KOPT-K1 (cell line): ENCODE results near the gene C1QTNF5.
A peak's percentile ranks its signal among the peaks of the same experiment; 100 is the strongest.

ENCODE experiments used
- H3K27ac ChIP-seq: fragments of 200-600 bp; sonication (generic); 2 replicates; pipeline ENCODE4 v1.5.1; 2016; ENCODE audit warnings: antibody characterized with exemption, mild to moderate bottlenecking, low read depth, low read length; ENCODE audit not compliant: poor library complexity, severe bottlenecking
- H3K36me3 ChIP-seq: fragments of 200-600 bp; sonication (generic); 2 replicates; pipeline ENCODE4 v1.5.1; 2017; ENCODE audit warnings: antibody characterized with exemption, mild to moderate bottlenecking, low read length, moderate library complexity; ENCODE audit not compliant: insufficient read depth
- H3K9me3 ChIP-seq: fragments of 200-600 bp; sonication (generic); 2 replicates; pipeline ENCODE4 v1.5.1; 2017; ENCODE audit warnings: antibody characterized with exemption, low read length, mild to moderate bottlenecking; ENCODE audit not compliant: insufficient read depth, poor library complexity, severe bottlenecking

Gene C1QTNF5

DNA sequence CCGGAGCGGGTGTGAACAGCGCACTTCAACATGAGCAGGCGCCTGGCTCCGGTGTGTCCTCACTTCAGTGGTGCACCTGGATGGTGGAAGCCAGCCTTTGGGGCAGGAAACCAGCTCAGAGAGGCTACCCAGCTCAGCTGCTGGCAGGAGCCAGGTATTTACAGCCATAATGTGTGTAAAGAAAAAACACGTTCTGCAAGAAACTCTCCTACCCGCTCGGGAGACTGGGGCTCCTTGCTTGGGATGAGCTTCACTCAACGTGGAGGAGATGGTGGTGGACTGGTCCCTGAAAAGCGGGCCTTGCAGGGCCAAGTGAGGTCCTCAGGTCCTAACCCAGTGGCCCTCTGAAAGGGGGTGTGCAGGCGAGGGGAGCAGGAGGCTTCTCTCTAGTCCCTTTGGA lies 31.3 kb downstream of the C1QTNF5 start:
- Histone ChIP-seq H3K36me3 (peaks cover 27% of the 10 kb centered on the region; the same call in 1 of the 2 replicates), H3K9me3 (no peaks in the 10 kb centered on the region), H3K27ac (no peak overlapping the region)

DNA sequence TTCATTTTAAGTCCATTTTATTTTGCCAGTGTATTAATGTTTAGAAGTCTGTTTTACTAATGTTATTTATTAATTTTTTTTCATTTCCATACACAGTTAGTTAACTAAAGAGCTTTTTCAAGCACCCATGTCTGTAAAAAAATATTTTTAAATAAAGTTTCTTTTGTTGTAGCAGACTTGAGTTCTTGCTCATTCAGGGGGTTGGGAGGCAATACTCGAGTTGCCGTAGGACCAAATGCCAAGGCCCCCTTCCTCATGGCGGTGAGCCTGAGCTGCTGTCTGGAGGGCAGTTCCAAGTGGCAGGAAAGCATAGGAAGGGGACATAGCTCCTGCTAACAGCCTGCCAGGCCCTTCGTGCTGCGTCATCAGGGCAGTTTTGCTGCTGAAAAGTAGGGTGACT lies 32.7 kb downstream of the C1QTNF5 start:
- H3K36me3 ChIP-seq = peaks cover 42% of the 10 kb centered on the region
- H3K27ac ChIP-seq = no peak overlapping the region
- H3K9me3 ChIP-seq = no peaks in the 10 kb centered on the region

DNA sequence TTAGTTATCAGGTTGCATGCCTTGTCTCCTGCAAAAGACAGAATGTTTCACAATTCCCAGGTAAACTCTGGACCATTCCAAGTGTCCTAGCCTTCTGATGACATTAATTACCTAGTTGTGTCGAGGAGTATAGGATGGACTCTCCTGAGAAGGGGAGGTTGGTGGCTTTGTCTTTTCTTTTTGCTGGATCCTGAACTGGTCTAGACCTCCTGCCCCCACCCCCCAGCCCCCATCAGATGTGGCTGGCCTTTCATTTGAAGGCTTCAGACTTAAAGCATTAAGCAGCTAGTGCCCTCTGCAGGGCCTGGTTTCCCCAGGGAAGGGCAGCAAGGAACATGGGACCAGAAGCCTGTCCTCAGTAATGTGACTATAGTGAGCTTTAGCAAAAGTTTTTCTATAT lies 33.5 kb downstream of the C1QTNF5 start:
- Histone ChIP-seq H3K9me3 (no peaks in the 10 kb centered on the region), H3K36me3 (peaks cover 49% of the 10 kb centered on the region), H3K27ac (peak overlapping the region; percentile 63)

DNA sequence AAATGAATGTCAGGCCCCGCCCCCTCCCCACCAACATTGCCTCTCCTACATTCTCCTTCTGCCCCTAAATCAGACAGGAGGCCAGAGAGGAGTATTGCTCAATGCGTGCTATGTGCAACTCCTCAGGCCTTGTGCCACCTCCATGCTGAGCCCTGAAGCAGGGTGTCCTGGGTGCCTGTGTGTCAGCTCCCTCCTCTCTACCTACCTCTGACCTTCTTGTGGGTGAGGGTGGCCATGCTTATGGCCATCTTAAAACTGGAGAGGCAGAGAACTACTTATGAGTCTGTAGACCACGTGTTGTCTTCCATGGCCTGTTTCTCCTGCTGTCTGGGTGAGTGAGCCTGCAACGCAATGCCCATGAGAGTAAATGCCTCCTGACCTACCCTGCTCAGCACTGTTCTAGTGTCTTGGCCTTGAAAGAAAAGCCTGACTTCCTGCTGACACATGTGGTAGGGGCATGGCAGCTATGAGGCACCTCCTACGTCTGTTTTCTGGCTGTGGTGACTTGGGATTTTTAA lies 34.3 kb downstream of the C1QTNF5 start:
- H3K27ac ChIP-seq = peak overlapping the region; percentile 63
- no peaks in the 10 kb centered on the region for H3K9me3 ChIP-seq
- peaks cover 57% of the 10 kb centered on the region for H3K36me3 ChIP-seq

DNA sequence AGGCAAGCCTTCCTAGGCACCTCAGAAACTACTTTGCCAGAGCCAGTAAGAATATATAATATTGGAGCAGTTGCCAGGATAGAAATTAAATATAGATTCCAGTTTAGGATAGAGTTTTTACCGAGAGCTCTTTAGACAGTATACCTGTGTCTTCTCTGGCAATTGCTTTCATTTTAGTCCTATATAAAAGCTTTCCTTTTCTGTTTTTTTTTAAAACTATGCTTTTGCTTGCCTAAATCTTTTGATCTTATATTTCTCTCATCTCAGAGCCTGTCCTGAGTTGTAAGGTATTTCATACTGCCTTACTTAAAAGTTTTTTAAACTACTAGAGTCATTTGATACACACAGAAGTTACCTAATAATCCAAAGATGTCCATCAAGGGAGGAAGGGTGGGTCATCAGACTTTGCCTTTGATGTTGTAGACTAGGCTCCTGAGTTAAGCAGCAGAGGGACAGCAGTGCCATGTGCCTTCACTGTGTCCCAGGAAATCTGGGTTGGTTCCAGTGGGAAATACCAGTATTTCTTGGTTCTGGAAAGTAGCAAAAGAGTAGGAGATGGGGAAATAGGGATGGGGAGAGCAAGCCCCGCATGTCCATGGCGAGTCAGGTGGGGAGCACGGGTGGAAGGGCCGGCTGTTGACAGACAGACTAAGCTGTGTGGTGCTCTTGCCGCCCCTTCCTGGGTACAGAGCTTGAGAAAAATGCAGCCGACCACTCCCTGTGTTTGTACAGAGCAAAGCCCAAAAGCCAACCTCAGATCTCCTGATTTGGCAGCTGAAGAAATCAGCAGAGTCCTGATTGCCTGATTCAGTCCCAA lies 34.9 kb downstream of the C1QTNF5 start:
- Histone ChIP-seq H3K36me3 (peaks cover 63% of the 10 kb centered on the region), H3K27ac (peak overlapping the region; percentile 63), H3K9me3 (no peaks in the 10 kb centered on the region)

DNA sequence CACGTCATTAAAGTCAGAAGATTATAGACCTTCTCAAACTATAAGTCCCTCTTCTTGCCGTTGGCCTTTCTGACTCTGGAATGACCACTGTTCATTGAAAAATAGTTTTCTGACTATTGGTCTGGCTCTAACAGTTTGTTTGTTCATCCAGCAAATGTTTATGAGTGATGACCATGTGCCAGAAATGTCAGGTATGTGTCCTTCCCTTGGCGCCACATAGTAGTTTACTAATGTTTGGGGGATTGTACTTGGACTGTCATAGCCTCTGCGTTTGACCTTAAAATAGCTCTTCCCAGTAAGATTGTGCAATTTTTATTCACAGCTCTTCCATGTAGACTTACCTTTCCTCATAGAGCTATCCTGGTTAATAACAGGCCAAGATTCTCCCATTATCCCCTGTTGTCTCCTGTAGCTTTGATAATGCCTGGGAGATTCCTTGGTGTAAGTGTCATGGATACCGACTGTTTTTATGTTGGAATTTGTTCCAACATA lies 37.4 kb downstream of the C1QTNF5 start:
- H3K36me3 ChIP-seq = peaks cover 76% of the 10 kb centered on the region

DNA sequence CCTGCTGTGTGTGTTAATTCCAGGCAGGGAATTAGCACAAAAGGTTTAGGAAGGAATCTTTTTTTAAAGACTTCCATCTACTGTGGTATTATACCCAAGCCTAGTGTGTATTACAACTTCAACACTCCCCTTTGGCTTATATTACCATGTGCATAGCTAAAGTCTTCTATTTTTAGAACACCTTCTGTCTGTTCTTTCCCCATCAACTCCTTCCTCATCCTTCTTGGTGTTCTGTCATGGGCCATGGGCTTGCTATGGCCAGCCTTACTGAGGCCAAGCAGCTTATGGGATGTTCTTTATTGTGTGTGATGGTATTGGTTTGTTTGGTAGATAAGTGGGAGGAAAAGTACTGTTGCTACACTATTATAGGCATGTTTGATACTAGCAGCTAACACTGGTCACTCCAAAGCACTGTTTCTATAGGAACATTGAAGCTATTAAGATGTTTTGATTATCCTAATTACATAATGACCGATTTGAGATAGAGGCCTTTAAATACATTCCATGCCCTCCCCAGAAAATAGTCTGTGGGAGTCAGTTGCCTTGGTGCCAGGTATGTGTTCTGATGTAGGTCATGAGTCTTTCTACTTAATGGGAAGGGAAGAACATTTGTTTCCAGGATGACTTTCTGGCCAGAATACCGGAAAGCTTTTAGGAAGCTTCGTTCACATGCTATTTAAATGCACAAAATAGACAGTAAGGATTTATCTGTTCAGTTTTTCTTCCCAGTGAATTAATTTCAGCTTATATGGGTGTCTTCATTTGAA lies 40.3 kb downstream of the C1QTNF5 start:
- H3K36me3 ChIP-seq = peaks cover 90% of the 10 kb centered on the region
- H3K27ac ChIP-seq = no peak overlapping the region
- H3K9me3 ChIP-seq = no peaks in the 10 kb centered on the region

More for the DNA sequence above, 37.4 kb downstream of the C1QTNF5 start:
- H3K9me3 ChIP-seq = no peaks in the 10 kb centered on the region
- H3K27ac ChIP-seq = no peak overlapping the region

DNA sequence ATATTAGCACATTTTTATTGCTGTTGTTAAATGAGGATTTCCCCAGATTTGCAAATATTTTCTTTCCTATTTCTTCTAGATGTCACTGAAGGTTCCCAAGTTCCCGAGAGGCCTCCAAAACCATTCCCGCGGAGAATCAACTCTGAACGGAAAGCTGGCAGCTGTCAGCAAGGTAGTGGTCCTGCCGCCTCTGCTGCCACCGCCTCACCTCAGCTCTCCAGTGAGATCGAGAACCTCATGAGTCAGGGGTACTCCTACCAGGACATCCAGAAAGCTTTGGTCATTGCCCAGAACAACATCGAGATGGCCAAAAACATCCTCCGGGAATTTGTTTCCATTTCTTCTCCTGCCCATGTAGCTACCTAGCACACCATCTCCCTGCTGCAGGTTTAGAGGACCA lies 41.3 kb downstream of the C1QTNF5 start:
- H3K27ac ChIP-seq = no peak overlapping the region
- peaks cover 84% of the 10 kb centered on the region for H3K36me3 ChIP-seq
- no peaks in the 10 kb centered on the region for H3K9me3 ChIP-seq

DNA sequence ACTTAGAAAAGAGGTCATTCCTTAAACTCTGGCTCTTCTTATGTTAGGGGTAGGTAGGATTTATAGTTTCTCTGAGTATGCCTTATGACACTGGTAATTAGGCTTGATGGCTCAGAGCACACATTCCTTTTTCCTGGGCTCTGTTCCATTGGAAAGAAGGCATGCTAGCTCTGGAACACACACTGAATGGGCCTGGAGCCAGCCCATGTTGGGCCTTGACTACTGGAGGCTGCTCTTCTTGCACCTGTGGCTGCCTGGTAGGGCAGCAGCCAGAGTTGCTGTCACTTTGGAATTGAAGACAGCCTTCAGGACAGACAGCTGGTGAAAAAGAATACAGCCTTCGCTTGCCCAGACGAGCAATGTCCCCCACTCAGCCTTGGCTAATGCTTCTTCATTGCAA lies 42.0 kb downstream of the C1QTNF5 start:
- Histone ChIP-seq H3K36me3 (peaks cover 78% of the 10 kb centered on the region), H3K9me3 (no peaks in the 10 kb centered on the region), H3K27ac (no peak overlapping the region)

DNA sequence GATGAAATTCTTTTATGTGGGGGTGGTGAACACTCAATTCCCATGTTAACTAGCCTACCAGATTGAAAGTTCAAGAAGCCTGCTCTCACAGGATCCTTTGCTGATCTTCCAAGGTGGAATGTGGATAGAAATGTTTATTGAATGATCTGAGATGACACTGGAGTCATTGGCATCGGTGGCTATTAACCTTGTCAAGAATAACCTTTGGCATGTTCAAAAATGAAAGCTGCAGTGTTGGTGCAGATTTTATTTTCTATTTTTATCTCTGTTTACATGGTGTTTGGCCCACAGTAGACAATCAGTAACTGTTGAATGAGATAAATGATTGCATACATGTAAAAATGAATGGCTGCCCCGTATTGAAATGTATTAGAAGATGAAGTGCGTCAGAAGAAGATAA lies 42.7 kb downstream of the C1QTNF5 start:
- H3K36me3 ChIP-seq = peaks cover 76% of the 10 kb centered on the region
- no peaks in the 10 kb centered on the region for H3K9me3 ChIP-seq

DNA sequence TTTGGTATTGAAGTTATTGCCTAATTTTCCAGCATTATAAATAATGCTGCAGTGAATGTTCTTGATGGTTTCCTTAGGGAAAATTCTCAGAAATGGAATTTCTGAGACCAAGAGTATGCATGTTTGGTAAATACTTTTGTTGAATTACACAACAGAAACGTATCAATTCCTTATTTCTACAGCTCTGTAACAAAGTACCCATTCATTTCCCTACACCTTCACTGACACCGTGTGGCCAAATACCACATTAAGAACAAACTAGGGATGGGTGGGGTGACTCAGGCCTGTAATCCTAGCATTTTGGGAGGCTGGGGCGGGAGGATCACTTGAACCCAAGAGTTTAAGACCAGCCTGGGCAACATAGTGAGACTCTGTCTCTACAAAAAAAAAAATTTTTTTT lies 45.5 kb downstream of the C1QTNF5 start:
- peaks cover 12% of the 10 kb centered on the region for H3K9me3 ChIP-seq
- H3K27ac ChIP-seq = no peak overlapping the region
- peaks cover 63% of the 10 kb centered on the region for H3K36me3 ChIP-seq

More for the DNA sequence above, 42.7 kb downstream of the C1QTNF5 start:
- H3K27ac ChIP-seq = no peak overlapping the region

DNA sequence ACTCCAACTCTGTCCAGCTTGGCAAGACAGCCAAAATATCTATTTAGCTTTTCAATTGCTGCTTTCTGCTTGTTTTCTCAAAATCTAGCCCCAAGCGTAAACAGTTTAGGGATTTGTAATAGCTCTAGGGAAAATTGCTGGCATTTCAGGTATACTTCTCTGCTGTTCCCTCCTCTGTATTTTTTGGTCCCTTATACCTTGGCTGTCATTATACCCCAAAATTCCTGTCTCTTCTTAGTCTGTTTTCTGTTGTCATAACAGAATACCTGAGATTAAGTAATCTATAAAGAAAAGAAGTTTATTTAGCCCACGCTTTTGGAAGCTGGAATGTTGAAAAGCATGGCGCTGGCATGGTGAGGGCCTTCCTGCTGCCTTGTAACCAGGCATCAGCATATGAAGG lies 47.2 kb downstream of the C1QTNF5 start:
- H3K36me3 ChIP-seq = peaks cover 61% of the 10 kb centered on the region

DNA sequence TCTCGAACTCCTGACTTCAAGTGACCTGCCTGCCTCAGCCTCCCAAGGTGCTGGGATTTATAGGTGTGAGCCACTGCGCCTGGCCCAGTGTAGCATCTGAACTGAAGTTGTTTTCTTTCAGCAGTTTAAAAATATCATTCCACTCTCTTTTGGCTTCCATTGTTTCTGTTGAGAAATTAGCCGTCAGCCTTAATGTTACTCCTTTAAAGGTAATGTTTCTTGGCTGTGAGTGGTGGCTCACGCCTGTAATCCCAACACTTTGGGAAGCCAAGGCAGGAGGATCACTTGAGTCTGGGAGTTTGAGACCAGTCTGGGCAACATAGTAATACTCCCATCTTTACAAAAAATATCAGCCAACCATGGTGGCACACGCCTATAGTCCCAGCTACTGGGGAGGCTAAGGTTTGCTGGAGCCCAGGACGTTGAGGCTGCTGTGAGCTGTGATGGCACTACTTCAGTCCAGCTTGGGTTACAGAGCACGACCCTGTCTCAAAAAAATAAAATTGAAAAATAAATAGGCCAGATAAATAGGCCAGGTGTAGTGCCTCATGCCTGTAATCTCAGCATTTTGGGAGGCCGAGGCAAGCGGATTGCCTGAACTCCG lies 49.7 kb downstream of the C1QTNF5 start:
- Histone ChIP-seq H3K27ac (no peak overlapping the region), H3K9me3 (peaks cover 16% of the 10 kb centered on the region), H3K36me3 (peaks cover 61% of the 10 kb centered on the region)

More for the DNA sequence above, 47.2 kb downstream of the C1QTNF5 start:
- H3K27ac ChIP-seq = no peak overlapping the region
- H3K9me3 ChIP-seq = peaks cover 16% of the 10 kb centered on the region
